HG03354 (cell line): Measurements from ENCODE around the gene DNTT.

Source experiments
- ATAC-seq: cut with Tn5 transposase; IDR thresholded peaks from one replicate; pipeline ENCODE4 v1.9.1; 2021; ENCODE audit warnings: mild to moderate bottlenecking; ENCODE audit not compliant: unreplicated experiment, poor library complexity, severe bottlenecking

DNTT gene

GRCh38 chr10:96339956-96340904 is 36.0 kb downstream of the DNTT start:
- ATAC-seq = peak; percentile 68

- ATAC-seq = peak; percentile 48
These were observed 37.3 kb downstream of the DNTT start for GRCh38 chr10:96341219-96342182.

DNA sequence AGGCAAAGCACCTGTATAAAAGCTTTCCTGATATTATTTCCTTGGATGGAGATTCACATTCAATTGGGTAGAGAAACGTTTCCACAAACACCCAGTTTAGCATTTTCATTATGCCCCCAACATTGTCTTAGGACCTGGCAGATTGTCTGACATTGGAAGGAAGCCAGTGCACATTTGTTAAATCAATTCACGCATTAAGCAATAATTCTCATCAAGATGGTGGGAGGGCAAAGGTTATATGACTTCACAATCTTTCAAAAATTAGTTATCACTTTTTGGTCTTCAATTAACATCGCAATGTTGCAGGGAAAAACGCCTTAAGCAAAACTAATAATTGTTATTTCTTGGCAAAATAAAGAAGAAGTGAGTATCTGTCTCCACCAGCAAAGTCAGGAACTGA is 38.2 kb downstream of the DNTT start:
- no peak for ATAC-seq

- ATAC-seq = no peak
These were observed 39.9 kb downstream of the DNTT start for GRCh38 chr10:96344178-96344577.

DNA sequence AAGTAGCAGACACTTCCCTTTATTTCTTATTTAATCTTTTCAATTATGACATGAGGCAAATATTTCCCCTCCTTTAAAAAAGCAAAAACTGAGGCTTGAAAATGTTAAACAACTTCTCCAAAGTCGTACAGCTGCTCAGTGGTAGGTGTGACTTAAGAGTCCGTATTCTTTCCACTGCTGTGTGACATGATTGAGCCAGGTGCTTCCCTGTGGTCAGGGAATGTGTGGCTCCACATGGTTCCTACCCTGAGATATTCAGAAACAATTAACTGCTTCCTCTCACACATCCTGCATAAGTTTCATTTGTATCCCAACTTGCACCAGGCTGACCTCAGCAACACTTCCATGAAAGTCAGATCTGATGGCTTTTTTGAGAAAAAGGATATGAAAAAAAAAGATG is 41.0 kb downstream of the DNTT start:
- no peak for ATAC-seq

DNA sequence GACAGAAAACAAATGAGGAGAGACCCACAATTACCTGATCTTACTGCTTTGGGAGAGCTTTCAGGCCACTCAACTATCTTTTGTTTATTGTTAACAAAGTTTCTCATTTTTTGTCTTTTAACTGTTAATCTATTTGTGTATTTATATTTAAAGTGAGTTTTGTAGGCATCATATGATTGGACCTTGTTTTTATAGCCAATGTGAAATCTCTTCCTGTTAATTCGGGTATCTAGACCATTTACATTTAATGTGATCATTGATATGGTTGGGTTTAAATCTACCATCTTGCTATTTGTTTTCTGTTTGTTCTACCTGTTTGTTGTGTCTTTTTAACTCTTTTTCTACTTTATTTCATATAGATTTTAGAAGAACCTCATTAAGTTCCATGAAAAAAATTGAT is 42.1 kb downstream of the DNTT start:
- no peak for ATAC-seq

DNA sequence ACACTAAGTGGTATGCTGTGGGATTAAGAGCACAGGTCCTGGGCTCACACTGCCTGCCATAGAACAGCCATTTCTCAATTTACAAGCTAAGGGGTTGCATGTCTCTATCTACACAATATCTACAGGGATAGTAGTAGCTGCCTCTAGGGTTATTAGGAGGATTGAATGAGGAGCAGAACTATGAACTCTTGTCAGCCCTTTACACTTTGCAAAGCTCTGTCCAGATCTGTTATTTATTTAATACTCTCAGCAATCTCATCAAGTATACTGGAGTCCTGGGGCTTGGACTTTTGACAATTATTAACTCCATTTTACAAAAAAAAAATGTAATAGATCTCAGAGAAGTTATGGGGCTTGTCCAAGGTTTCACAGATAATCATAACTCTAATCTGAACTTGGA is 47.8 kb downstream of the DNTT start:
- ATAC-seq = no peak

- ATAC-seq = no peak
These were observed 48.3 kb downstream of the DNTT start for GRCh38 chr10:96352582-96352981.

DNA sequence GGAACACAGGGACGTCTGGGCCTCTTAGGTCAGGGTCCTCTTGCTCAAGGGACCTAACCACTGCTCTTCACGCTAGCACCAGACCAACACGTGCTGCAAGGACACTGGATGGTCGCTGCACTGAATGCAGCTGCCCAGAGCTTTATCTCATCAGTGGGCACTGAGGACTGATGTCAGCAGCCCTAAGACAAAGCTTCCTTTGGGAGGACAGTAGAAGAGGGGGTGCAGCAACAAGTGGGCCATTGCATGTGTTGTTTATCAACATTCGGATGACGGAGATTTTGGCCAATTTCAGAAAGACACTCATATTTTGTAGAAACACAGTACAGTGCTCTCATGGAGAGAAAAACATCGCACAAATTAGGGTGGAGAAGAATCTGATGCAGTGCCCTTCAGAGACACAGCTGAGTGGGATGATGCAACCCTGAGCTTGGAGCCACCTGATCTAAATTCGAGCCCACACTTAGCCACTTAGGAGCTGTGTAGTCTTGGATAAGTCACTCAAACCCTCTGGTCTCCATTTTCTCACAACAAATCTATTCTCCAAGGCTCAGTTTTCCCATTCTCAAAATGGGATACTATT is 52.9 kb downstream of the DNTT start:
- no peak for ATAC-seq

- no peak for ATAC-seq
These were observed 54.8 kb downstream of the DNTT start, which contains the start of gene OPALIN for GRCh38 chr10:96358851-96359540. TSS of gene OPALIN (minus strand) at chr10:96359002. CDS start at chr10:96358896, 106 bp downstream.

- no peak for ATAC-seq
These were observed 55.4 kb downstream of the DNTT start for GRCh38 chr10:96359616-96360015.

- ATAC-seq = no peak
These were observed 56.1 kb downstream of the DNTT start for GRCh38 chr10:96360331-96360730.

DNA sequence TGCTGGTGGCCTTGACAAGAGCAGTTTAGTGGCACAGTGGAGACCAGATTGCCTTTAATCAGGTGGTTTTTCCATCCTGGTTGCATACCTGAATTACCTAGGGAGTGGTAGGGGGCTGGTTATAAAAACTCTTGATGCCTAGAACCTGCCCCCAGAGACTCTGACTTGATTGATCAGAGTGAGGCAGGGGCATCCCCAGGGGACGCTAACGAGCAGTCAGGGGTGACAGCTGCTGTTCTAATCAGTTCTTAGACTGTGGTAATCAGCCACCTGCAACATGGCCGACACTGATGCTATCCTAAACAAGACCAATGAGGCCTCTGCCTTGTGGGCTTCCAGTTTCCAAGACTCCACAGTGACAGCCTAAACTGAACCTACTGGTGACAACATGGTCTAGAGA is 56.5 kb downstream of the DNTT start:
- no peak for ATAC-seq

GRCh38 chr10:96365571-96365970 is 61.3 kb downstream of the DNTT start:
- no peak for ATAC-seq

DNA sequence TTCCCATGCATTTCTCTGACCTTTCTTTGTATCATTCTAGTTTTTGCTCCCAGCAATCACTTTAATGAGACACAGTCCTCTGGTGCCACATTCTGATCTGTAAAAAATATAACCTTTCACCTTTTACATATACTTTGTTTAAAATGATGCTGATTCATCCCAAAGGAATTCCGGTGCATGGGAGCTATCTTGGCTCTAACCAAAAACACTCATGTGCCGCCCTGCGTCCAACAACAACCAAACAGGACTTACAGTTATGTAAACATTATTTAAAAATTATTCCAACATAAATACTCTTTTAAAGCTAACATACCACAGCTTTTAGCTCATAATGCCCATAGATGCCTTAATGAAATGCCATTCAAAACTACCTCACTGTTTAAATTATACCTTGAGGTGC is 62.3 kb downstream of the DNTT start:
- no peak for ATAC-seq

- no peak for ATAC-seq
These were observed 63.2 kb downstream of the DNTT start for GRCh38 chr10:96367470-96367869.

- ATAC-seq = no peak
These were observed 64.7 kb downstream of the DNTT start for GRCh38 chr10:96368971-96369370.

- no peak for ATAC-seq
These were observed 65.8 kb downstream of the DNTT start for GRCh38 chr10:96369890-96370583.

DNA sequence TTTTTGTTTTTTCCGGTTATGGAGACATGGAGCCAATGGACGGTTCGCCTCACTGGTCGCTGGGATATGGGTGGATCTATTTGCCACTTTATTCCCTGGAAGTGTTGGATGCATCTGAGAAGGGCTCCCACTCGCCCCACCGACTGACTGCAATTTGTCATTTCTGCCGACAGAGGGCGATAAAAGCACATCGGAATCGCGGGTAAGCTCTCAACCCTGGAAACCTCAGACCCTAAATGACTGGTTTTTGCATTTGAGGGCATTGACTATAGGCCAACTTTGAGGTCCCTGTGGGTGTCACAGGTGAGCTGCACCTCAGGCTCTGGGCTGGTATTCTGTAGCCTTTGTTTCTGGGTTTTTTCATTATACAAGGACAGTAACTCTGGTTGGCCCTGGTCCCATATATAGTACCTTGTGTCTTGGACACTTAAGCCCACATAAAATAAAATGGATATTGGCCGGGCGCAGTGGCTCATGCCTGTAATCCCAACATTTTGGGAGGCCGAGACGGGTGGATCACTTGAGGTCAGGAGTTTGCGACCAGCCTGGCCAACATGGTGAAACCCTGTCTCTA is 66.4 kb downstream of the DNTT start:
- no peak for ATAC-seq
